K562 (cell line): ENCODE measurements around the gene RGL2. TPM values are rescaled to one million over a fixed set of nuclear protein-coding genes. Genes with fewer than 3 reads are reported as not detected.
A peak's percentile ranks its signal among the peaks of the same experiment; 100 is the strongest.
"Not testable (repeated sequence)": the region's sequence is repeated elsewhere in the genome, so short reads cannot be mapped to it uniquely, and the experiment has no call there.

Source experiments
- ATAC-seq: fragments of 200-7000 bp; cut with Tn5 transposase; 3 replicates; pipeline ENCODE4 v1.9.1; 2020; ENCODE audit warnings: moderate library complexity
- BruUV-seq: library from RNA; stranded (reverse); fragments of 400-500 nt; replicated peaks from 2 replicates; lab custom pipeline; 2021; lab: Mats Ljungman, UMichigan
- CTCF ChIA-PET: fragments of 300-600 bp; formaldehyde crosslinking; extraction: SDS; loops from one replicate; lab custom pipeline; 2021; ENCODE audit warnings: low intra/inter-chr PET ratio; lab: Yijun Ruan, JAX
- POLR2A ChIA-PET: fragments of 300-600, 350-650 bp; sonication (Branson Sonifier 250); formaldehyde crosslinking; extraction: SDS; loops from one replicate; lab custom pipeline; 2021; ENCODE audit warnings: antibody characterized with exemption, inconsistent platforms; lab: Yijun Ruan, JAX
- DNase-seq, 4 experiments: peaks; one replicate each; pipeline versions ENCODE4 v3.0.0 to v3.0.0-alpha.2; 2011 to 2018; ENCODE audit warnings: low spot score in 3 of 4, mixed read lengths in 3 of 4; ENCODE audit errors: extremely low read depth in 1 of 4
- FAIRE-seq: peaks from 2 replicates; lab custom pipeline; 2011; peaks lifted over from hg19 to GRCh38; lab: Jason Lieb, UNC
- H2AFZ ChIP-seq: 2 replicates; pipeline ENCODE4 v1.6.0; 2011; ENCODE audit warnings: low read depth, low read length, control low read depth, inconsistent platforms
- H3K27ac ChIP-seq: fragments of 200-600 bp; 3 replicates; pipeline ENCODE4 v1.8.0; 2011; ENCODE audit warnings: low read depth, mild to moderate bottlenecking, control low read depth, inconsistent platforms, low read length, moderate library complexity, mixed read lengths; ENCODE audit errors: extremely low read depth
- H3K27me3 ChIP-seq, 2 experiments: fragments of 300-600 bp in 1 of 2; 2 replicates in 1 of 2; 3 replicates in 1 of 2; pipeline versions ENCODE4 v1.6.0 to v1.8.0; 2011; ENCODE audit warnings: inconsistent platforms in 2 of 2, low read length in 2 of 2, mild to moderate bottlenecking in 1 of 2, mixed read lengths in 1 of 2, moderate library complexity in 1 of 2; ENCODE audit not compliant: control insufficient read depth in 2 of 2, insufficient read depth in 2 of 2
- H3K36me3 ChIP-seq: fragments of 300-600 bp; 3 replicates; pipeline ENCODE4 v1.8.0; 2011; ENCODE audit warnings: mild to moderate bottlenecking, low read length, inconsistent platforms; ENCODE audit not compliant: control insufficient read depth, insufficient read depth
- H3K4me1 ChIP-seq, 2 experiments: fragments of 200-600 bp in 1 of 2; replicated peaks in 1 of 2; 2 replicates in 1 of 2; 3 replicates in 1 of 2; pipeline versions ENCODE4 v1.5.1 to v1.8.0; 2011; ENCODE audit warnings: inconsistent platforms in 2 of 2, low read length in 2 of 2, mild to moderate bottlenecking in 1 of 2, mixed read lengths in 1 of 2, moderate library complexity in 1 of 2; ENCODE audit not compliant: control insufficient read depth in 2 of 2, insufficient read depth in 2 of 2
- H3K4me2 ChIP-seq: 2 replicates; pipeline ENCODE4 v1.6.1; 2011; ENCODE audit warnings: low read length, control low read depth, inconsistent platforms, mixed read lengths; ENCODE audit not compliant: insufficient read depth
- H3K4me3 ChIP-seq: fragments of 200-600 bp; sonication (generic), shearing (Covaris generic); 2 replicates; pipeline ENCODE4 v1.5.1; 2016; ENCODE audit warnings: control low read depth, inconsistent platforms
- H3K79me2 ChIP-seq: fragments of 200-600 bp; 3 replicates; pipeline ENCODE4 v1.8.0; 2011; ENCODE audit warnings: low read length, inconsistent platforms; ENCODE audit not compliant: control insufficient read depth, insufficient read depth
- H3K9ac ChIP-seq, 2 experiments: 2 replicates each; pipeline versions ENCODE4 v1.6.0 to v1.6.1; 2011; ENCODE audit warnings: low read depth in 2 of 2, low read length in 2 of 2, control low read depth in 1 of 2, inconsistent platforms in 1 of 2, mild to moderate bottlenecking in 1 of 2, mixed read lengths in 1 of 2; ENCODE audit not compliant: insufficient read depth in 1 of 2
- H3K9me1 ChIP-seq: one replicate; pipeline ENCODE4 v1.6.0; 2011; ENCODE audit warnings: inconsistent platforms, mild to moderate bottlenecking, low read length, moderate library complexity; ENCODE audit not compliant: control insufficient read depth, insufficient read depth
- H3K9me3 ChIP-seq: replicated peaks from 2 replicates; pipeline ENCODE4 v1.5.1; 2011; ENCODE audit warnings: low read depth, low read length, inconsistent platforms; ENCODE audit not compliant: control insufficient read depth, insufficient read depth
- H4K20me1 ChIP-seq: replicated peaks from 2 replicates; pipeline ENCODE4 v1.6.1; 2011; ENCODE audit warnings: low read length, inconsistent platforms, mixed read lengths; ENCODE audit not compliant: control insufficient read depth, insufficient read depth
- COPS2 ChIP-seq: fragments of 450-650 bp; conservative IDR thresholded peaks from 2 replicates; pipeline ENCODE4 v1.6.1; 2016; ENCODE audit warnings: mild to moderate bottlenecking, moderate library complexity
- CSDE1 ChIP-seq, 2 experiments: fragments of 450-650 bp; IDR thresholded peaks; 2 replicates each; pipeline ENCODE4 v1.6.1; 2016; ENCODE audit warnings: mild to moderate bottlenecking in 1 of 2
- FOXK2 ChIP-seq, 2 experiments: fragments of 450-650 bp; IDR thresholded peaks in 1 of 2; conservative IDR thresholded peaks in 1 of 2; 2 replicates each; pipeline ENCODE4 v1.6.1; 2016; ENCODE audit warnings: low read depth in 2 of 2, mild to moderate bottlenecking in 1 of 2
- SPI1 ChIP-seq: IDR thresholded peaks from 2 replicates; pipeline ENCODE4 v1.6.1; 2011; ENCODE audit warnings: low read depth, low read length, control low read depth, borderline replicate concordance
- ZNF436 ChIP-seq: fragments of 250-450, 450-650 bp; sonication (Bioruptor Pico); formaldehyde crosslinking; IDR thresholded peaks from 2 replicates; pipeline ENCODE4 v1.7.0; 2020; ENCODE audit warnings: mild to moderate bottlenecking
- WGBS: fragments of 100-300 bp; shearing (Covaris generic); methylation state at CpG from one replicate; pipeline ENCODE4 v1.1.6; 2016; ENCODE audit warnings: low coverage, mixed read lengths; ENCODE audit not compliant: insufficient coverage; ENCODE audit errors: missing lambda C conversion rate; 5-methylcytosine and 5-hydroxymethylcytosine counted together
- in situ Hi-C: fragments of 300-500 bp; cut with MboI; formaldehyde crosslinking; loops from 4 replicates; pipeline ENCODE4 v1.15.0; 2018; ENCODE audit warnings: inconsistent platforms, mixed read lengths
- intact Hi-C: fragments of 100-400 bp; cut with micrococcal nuclease; formaldehyde crosslinking; loops from 2 replicates; pipeline ENCODE4 v1.14.2; 2022
- polyA plus RNA-seq, 8 experiments: library from polyadenylated mRNA; depleted of rRNA in 4 of 8; stranded (reverse) in 5 of 8; unstranded in 3 of 8; fragments of >200 nt; fragmentation: Nextera tagmentation in 2 of 8; fragmentation: Illumina TruSeq in 1 of 8; extraction: Ambion mirVana in 2 of 8; extraction: Trizol in 1 of 8; gene quantifications; 2 replicates each; pipeline versions ENCODE4 v1.2.1 to v1.2.3, GENCODE V29; 2011 to 2014; ENCODE audit warnings: inconsistent platforms in 1 of 8, missing spikeins in 1 of 8
- total RNA-seq, 7 experiments: library from RNA; depleted of rRNA in 6 of 7; stranded (reverse); fragments of >200 nt in 6 of 7; fragmentation: Illumina TruSeq in 2 of 7; extraction: Trizol in 2 of 7; gene quantifications; 2 replicates each; pipeline versions ENCODE4 v1.2.1 to v1.2.3, GENCODE V29; 2011 to 2021; ENCODE audit warnings: low replicate concordance in 1 of 7
- TF ChIP-seq, protein P1 (sequence below): IDR thresholded peaks from 2 replicates; pipeline ENCODE4 v1.6.1; 2016; ENCODE audit warnings: missing genetic modification characterization, missing compliant biosample characterization

Gene RGL2
- total and polyA plus RNA-seq, 9 of the 15 experiments (the other 6 are each of a cell fraction or from before 2014, with no cell fraction given) = 1.8 to 57.1 (median 19.5) TPM

- intact Hi-C loops, FAIRE-seq, POLR2A ChIA-PET, H3K4me2 ChIP-seq, H3K36me3 ChIP-seq, H3K79me2 ChIP-seq, H3K9me1 ChIP-seq, H3K27me3 ChIP-seq, H3K9me3 ChIP-seq, in situ Hi-C loops, DNase-seq, ATAC-seq, H3K27ac ChIP-seq, H3K4me3 ChIP-seq, H3K9ac ChIP-seq, H2AFZ ChIP-seq, H4K20me1 ChIP-seq, BruUV-seq: not testable (repeated sequence)
- H3K4me1 ChIP-seq = peaks cover 5 to 12% of the 10 kb centered on the region in 2 experiments; a peak in 3 of 5 replicates
- CTCF ChIA-PET = interaction anchor here (0.6 kb wide), 1 partner anchor 92 kb away, joined by 3 read pairs; no protein-coding TSS in a partner anchor
- TF ChIP-seq, protein P1, sequence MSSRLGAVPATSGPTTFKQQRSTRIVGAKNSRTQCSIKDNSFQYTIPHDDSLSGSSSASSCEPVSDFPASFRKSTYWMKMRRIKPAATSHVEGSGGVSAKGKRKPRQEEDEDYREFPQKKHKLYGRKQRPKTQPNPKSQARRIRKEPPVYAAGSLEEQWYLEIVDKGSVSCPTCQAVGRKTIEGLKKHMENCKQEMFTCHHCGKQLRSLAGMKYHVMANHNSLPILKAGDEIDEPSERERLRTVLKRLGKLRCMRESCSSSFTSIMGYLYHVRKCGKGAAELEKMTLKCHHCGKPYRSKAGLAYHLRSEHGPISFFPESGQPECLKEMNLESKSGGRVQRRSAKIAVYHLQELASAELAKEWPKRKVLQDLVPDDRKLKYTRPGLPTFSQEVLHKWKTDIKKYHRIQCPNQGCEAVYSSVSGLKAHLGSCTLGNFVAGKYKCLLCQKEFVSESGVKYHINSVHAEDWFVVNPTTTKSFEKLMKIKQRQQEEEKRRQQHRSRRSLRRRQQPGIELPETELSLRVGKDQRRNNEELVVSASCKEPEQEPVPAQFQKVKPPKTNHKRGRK (tag) = 0 out of 2 replicates have a peak, but pooled peaks have one; percentile 13
- WGBS = 90% methylated on average over 7 of the region's 7 CpGs
Observed at GRCh38 chr6:33343606-33343952, 44.8 kb upstream of the RGL2 start.

DNA sequence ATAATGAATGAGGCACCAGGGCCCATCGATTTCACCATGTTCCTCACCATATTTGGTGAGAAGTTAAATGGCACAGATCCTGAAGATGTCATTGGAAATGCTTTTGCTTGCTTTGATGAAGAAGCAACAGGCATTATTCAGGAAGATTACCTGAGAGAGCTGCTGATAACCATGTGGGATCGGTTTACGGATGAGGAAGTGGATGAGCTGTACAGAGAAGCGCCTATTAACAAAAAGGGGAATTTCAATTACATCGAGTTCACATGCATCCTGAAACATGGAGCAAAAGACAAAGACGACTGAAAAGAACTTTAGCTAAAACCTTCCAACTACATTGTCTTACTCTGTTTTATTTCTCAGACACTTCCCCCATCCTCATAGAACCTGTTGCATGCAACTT is 40.5 kb upstream of the RGL2 start:
- ChIA-PET POLR2A (interaction anchor here (1.0 kb wide), 1 partner anchor 9 kb away, joined by 3 read pairs; no protein-coding TSS in a partner anchor), CTCF (no interaction called here)
- no TSS peak for BruUV-seq
- no peaks in the 10 kb centered on the region for H4K20me1 ChIP-seq
- ATAC-seq (no peak), FAIRE-seq (no peak), DNase-seq (no peak)
- 25% methylated on average over 6 of the region's 6 CpGs for WGBS
- no peaks in the 10 kb centered on the region for H3K79me2 ChIP-seq
- intact Hi-C loops = no loop called here
- no peaks in the 10 kb centered on the region for H3K27me3 ChIP-seq
- H3K4me3 ChIP-seq = no peak overlapping the region
- no peaks in the 10 kb centered on the region for H3K9me1 ChIP-seq
- no peak overlapping the region for H3K9ac ChIP-seq
- no peaks in the 10 kb centered on the region for H3K36me3 ChIP-seq
- no peak overlapping the region for H3K4me2 ChIP-seq
- H3K4me1 ChIP-seq = no peaks in the 10 kb centered on the region; a peak in 3 of 5 replicates
- no peak for TF ChIP-seq CSDE1 (IDR thresholded peaks at IDR 0.05)
- TF ChIP-seq FOXK2 (conservative IDR thresholded peaks at IDR 0.05 in 1 of 2, IDR thresholded peaks at IDR 0.05 in 1 of 2; ENCODE audit: low read depth in 2 of 2) = no peak
- TF ChIP-seq COPS2 = no peak
- peak; percentile 90 for TF ChIP-seq SPI1
- TF ChIP-seq ZNF436 (CRISPR knock-in tag) = no peak
- H3K9me3 ChIP-seq = no peaks in the 10 kb centered on the region; the same call in 1 of the 2 replicates
- H3K27ac ChIP-seq = no peak overlapping the region
- peak overlapping the region; percentile 38 for H2AFZ ChIP-seq
- in situ Hi-C loops = no loop called here
